HG02973 (cell line): Measurements from ENCODE around the gene VTI1A.

ENCODE experiments used
- ATAC-seq: cut with Tn5 transposase; IDR thresholded peaks from one replicate; pipeline ENCODE4 v1.9.1; 2021; ENCODE audit warnings: moderate library complexity; ENCODE audit not compliant: unreplicated experiment

The VTI1A gene

DNA sequence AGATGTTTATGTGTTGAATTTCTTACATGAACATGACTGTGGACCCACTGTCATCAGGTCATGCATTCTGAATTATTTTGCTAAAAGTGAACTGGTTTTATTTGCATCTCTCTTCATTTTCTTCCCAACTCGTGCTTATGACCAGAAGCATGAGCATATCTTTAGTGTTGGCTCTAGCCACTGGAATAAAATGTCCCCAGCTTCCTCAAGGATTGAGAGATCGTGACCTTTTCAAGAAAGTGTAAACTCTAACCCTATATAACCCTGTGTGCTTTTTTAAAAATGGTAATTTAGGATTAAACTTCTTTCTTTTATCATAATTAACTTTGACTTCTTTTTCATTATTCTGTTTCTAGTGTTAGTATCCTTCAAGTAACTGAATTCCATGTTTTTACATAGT, 55.5 kb downstream of the VTI1A start:
- no peak for ATAC-seq

DNA sequence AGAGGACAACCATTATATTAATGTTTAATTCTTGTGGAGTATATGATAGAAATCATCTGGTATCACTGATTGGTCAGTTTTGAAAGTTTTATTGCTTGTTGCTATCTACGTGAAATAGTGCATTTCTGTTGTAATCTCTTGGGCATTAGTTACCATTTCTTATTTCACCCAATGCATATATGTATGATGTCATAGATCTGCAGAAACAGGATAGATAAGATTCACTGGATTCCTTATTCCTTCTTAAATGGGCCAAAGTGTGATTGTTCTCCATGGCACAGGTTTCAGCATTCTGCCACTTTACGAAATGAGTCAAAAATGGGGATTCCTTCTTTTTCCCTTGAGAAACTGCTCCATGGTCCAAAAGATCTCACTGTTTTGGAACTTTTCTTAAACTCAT, 56.6 kb downstream of the VTI1A start:
- no peak for ATAC-seq

DNA sequence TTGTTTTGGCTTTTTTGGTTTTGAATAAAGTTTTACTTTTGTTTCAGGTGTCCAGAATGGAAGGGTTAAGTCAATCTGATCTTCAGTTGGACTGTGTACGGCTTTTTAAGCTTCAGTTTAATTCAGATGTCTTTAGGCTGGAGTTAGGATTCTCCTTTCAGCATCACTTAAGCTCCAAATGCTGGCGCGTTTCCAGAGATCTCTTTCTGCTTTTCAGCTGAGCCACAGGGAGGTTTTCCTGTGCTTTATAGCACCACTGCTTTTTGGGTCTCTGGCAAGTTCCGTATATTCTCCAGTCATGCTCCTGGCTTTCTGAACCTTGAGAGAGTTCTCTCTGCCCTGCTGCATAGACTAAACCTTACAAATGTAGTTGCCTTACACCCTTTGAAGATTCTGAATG, 60.0 kb downstream of the VTI1A start:
- ATAC-seq: no peak

DNA sequence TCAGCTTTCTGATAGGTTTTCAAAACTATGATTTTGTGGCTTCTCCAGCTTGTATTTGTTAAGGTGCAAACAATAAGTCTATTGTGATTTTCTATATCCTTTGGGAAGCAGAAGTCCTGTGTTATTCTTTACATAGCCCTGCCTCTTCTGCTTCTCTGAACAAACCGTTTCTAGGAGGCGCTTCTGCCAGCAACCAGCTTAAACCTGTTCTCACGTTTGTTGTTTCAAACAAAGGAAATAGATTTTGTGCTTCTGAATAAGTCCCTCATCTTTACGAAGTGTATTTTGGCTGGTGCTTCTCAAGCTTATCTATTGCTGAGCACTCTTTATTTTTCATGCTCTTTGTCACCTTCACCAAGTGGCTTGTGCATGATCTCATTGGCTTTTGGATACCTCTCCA, 61.0 kb downstream of the VTI1A start:
- no peak for ATAC-seq

DNA sequence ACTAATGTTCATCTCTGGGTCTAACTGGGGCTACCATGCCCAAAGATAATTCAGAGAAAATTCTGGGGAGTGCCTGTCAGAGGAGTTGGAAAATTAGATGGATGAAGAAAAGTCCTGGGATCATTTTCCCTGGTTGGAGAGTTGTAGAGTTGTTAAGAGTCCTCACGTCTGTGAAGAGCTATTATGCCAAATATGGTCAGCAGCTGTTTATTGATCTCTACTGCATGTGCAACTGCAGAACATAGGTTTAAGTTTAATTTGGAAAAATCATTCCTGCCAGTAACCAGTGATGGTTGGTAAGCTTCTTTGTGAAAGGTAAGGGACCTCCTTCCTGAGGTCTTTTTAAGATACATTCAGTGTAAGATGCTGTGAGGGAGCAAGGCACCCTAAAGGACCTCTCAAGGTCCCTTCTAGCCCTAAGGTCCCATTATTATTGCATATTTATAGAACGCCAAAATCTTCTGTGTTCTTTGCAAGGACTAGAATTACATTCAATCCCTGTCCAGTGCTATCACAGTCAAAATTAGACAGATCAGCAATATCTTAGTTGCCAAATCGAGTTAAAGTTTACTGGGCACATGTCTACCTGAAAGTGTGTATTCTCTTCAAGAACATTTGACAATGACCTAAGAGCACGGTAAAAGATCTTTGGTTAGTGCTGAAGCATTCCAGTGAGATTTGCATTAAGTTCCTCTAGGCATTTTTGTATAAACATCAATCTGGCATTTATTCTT, 62.7 kb downstream of the VTI1A start:
- no peak for ATAC-seq

DNA sequence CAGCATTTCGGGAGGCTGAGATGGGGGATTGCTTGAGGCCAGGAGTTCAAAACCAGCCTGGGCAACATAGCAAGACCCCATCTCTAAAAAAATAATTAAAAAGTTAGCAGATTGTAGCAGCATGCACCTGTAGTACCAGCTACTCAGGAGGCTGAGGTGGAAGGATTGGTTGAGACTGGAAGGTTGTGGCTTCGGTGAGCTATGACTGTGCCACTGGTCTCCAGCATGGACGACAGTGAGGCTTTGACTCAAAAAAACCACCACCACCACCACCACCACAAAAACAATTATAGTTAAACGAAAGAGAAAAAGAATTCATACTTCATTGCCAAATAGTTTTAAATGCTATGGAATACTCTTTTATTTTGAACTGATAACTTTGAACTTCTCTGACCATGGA, 63.4 kb downstream of the VTI1A start:
- peak; percentile 77 for ATAC-seq

DNA sequence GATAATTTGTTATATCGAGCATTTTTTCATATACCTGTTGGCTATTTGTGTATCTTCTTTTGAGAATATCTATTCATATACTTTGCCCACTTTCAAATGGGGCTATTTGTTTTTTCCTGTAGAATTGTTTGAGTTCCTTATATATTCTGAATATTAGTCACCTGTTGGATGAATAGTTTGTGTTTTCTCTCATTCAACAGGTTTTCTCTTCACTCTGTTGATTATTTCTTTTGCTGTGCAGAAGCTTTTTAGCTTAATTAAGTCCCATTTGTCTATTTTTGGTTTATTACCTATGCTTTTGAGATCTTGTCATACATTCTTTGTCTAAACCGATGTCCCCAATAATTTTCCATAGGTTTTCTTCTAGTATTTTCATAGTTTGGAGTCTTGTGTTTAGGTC, 65.3 kb downstream of the VTI1A start:
- no peak for ATAC-seq

DNA sequence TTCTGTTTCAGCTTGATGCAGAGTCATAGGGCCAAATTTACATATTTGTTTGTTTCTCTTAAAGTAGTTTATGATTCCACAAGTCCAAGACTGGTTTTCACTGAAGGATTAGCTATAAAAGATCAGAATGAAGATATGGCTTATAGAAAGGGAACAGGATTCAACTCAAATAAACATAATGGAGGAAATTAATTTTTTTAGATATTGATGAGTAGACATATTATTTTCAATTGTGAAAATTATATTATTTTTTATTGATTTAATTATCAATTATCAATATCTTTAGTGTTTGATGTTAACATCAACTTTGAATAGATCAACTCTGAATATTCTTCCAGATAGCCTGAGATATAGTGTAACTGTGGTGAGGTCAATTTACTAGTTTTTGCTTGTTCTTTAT, 68.1 kb downstream of the VTI1A start:
- ATAC-seq: no peak

DNA sequence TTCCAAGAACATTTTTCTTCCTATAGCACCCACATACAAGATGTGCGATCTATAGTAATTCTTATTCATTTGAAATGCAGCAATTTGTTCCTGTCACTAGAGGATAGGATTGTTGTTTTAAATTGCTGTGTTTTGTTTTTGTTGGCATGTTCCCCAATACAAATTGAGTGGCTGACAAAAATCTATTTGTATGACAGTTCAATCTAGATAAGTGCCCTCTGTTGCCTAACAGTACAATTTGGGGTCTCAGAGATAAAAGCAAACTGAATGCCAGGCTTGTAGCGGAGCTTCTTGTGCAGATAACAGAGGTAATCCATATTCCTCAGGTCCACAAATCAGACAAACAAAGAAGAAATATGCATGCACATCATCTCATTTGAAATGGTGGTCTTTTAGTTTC, 68.8 kb downstream of the VTI1A start:
- no peak for ATAC-seq

DNA sequence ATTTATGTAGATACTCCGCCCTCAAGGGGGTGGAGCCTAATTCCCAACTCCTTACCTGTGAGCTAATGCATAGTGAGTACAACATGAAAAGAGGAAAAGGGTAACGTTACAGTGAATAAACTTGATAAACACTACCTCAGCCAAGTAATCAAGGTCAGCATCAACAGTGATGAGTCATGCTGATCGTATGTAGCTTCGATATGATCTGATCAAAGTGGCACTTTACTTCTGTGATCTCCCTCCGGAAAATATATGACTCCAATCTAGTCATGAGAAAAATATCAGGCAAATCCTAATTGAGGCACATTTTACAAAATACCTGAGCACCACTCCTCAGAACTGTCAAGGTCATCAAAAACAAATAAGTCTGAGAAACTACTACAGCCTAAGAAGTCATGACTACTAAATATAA, 70.4 kb downstream of the VTI1A start:
- no peak for ATAC-seq

DNA sequence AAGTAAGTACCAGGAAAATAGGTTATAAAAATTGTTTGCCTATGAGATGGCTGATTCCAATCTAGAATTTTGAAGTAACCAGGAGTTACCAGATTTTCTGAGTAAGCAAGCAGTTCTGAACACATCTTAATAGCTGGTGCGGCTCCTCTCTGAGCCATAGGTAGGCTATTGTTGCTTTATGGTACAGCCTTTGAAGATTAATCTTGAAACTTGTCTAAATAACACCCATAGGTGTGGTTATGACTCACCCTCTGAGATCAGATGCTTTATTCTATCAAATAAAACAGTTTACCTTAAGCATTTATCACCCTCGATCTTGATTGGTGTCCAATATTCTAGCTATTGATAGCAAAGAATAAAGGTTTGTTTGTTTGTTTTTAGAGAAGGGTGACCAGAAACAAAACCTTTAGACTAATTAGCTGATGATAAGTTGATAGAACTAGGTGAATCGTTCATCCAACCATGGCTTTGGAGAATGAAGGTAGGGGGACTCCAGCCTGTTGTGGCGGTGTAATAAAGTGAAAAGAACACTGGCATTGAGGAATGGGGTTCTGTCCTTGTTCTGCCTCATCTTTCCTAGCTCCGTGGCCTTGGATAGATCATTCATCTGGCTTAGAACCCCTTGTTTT, 72.2 kb downstream of the VTI1A start:
- peak; percentile 93 for ATAC-seq

DNA sequence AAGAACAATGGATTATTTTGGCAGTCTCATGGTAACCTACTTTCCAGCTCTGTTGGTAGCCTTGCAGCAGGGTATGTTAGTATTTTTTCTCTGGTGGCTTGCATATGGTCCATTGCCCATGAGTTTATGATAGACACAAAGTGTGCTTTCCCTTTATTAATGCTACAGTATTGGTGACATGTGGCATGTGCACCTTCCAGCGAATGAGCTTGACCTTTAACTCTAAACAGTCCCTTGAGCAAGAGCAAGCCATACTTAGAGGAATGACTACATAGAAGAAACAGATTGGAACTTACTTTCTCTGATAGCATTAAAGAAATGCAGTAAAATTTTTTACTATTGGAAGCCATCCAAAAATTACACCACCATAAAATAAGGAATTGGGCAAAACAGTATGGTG, 73.9 kb downstream of the VTI1A start:
- ATAC-seq: no peak

DNA sequence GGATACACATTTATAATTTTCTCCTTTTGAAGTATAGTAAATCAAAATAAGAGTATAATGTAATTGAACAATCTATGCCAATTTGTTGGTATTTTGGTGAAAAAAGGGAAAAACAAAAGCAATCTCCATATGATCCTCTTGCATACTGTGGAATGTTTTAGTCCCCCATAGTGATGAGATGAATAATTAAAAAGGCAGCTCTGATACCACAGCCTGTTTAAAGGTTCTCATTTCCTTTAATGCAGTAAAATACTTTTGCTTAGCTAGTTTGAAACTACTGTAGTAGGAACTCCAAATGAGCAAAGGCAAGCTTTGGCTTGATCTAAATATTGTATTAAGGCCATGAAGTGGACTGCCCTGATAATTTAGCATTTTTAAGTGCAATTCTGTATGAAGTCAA, 77.6 kb downstream of the VTI1A start:
- no peak for ATAC-seq

DNA sequence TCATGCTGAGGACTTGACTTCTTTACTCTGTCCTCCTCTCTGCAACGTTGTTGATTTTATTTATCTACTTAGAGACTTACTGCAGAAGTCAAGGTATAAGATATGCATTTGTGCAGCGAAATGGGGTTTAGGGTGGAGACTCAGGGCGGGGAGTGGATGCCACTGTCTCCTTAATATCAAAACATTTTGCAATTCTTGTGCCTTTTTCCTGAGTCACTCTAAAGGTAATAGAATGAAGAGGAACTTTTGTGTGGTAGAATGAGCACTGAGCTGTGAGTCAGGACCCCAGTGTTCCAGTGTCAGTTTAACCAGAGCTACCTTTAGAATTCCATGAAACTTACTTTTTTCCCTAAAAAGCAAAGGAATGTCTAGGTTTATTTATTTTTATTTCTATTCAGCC, 78.2 kb downstream of the VTI1A start:
- no peak for ATAC-seq

DNA sequence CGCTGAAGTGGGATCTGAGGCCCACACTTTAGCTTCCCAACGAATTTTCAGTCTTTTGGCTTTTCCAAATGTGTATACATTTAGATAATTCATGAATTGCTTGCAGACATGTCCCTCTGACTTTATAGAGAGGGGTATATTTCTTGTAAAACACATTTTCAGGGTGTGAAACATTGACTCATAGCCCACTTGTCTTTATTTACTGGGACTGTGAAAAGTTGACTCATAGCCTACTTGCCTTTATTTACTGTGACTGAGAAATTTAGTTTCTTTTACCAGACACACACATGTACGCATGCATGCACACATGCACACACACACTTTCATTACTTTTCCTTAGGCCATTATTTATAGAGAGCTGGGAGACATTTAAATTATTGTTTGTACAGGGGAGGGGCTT, 79.1 kb downstream of the VTI1A start:
- ATAC-seq: peak; percentile 90

DNA sequence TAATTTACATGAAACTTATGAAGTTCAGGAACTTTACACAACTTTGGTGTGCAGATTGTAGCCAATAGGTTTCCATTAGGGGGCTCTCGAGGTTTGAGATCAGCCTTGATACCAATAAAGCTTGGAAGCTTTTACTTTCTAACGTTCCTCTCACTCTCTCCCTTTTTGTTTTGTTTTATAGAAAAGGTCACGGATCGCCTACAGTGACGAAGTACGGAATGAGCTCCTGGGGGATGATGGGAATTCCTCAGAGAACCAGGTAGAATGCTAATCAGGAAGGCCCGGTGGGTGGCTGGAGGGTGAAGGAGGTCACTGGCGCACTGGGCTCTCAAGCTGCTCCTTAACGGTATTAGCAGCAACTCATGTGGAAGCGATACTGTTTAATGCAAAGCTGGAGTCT, 79.9 kb downstream of the VTI1A start:
- ATAC-seq: no peak

DNA sequence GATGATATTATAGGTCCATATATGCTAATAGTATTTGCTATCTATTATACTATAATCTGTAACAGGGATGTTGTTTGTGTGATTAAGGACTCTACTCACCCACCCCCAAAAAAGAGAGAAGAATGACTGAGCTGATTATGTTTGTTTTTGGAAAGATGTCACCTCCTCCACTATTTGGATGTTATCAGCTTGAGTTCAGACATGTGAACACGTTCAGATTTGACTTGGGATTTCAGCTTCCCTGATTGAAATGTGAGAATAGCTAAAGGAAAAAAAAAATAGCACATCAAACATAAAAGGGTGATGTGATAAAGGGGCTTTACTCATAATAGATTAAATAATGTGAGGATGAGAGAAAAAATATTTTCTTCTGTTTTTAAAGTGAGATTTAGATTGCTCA, 81.2 kb downstream of the VTI1A start:
- no peak for ATAC-seq

DNA sequence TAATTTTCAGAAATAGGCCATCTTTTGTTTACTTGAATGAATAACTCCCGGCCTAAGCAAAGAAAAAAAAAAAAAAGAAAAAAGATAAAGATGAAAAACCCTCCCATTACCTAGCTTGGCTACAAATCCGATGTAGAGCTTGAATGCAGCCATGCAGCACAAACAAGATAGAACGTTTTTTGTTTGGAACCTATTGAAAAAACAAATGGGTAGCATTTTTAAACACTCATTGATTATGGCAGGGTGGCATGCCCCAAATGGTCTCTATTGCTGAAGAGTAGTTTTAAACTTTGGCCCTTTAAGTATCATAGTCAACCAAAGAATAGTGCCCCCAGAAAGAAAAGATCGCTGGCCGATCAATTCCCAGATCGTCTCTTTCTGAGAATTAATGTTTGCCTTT, 84.4 kb downstream of the VTI1A start:
- no peak for ATAC-seq

DNA sequence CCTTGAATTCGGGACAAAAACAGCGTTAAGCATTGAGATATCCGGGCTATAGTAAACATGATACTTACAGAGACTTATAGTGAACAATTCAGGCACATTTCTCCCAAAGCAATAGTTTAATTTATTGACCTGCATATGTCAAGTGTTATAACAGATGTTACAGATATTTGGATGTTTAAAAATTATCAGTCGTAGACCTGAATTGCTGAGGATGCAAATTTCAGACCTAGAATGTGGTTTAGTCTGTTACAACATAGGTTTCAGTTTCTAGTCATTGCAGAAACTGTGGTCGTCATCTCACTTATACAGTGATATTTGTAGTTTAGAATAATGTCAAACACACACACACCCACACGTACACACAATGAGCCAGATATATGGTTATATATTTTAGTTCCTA, 85.2 kb downstream of the VTI1A start:
- ATAC-seq: peak; percentile 97

DNA sequence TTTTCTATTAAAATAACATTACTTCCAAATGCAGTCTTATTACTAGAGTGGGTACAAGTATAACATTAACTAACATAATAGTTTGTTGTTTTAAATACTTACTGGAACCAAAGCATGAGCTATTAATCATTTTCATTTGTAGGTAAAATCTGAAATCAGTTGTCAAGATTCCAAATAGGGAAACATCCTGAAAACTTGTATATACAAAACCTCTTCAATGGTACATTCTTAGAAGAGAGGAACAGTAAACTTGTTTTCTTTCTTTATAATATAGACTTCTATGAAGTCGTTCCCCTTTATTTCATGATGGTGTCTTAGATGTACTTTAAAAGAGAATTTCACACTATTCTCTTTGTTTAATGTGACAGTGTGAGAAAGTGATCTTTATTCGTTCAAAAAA, 85.9 kb downstream of the VTI1A start:
- ATAC-seq: no peak

DNA sequence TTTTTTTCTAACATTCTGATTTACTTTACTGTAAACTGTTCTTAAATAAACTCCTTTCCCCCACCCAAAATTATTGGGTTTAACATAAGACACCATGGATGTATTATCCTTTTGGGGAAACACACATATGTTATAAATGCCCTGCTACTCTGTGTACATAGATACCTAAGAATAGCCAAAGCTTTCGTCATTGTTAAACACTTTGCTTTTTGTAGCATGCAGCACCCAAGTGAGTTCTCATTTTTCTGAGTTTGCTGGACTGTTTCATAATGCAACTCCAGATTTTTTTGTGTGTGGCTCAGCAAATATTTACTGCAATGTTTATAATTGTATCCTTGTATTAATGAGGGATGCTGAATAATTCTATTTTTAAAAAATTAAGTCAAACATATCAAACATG, 86.9 kb downstream of the VTI1A start:
- no peak for ATAC-seq

DNA sequence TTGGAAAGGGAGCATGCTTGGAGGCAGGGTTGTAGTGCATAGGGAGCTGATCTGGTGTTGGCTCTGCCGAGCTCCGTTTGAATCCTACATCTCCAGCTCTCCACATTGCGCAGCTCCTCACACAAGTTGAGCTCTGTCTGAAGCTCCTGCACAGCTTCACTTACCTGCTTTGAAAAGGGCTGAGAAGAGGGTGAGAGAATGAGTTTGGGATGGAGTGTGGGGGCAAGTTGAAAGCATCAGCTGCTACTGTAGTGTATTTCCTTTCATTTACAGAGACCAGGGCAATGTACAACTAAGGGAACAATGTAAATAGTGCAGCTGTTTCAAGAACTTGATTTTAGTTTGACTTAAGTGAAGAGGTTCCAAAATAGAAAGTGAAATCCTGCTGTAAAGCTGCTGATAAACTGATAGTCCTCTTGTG, 88.5 kb downstream of the VTI1A start:
- ATAC-seq: no peak

DNA sequence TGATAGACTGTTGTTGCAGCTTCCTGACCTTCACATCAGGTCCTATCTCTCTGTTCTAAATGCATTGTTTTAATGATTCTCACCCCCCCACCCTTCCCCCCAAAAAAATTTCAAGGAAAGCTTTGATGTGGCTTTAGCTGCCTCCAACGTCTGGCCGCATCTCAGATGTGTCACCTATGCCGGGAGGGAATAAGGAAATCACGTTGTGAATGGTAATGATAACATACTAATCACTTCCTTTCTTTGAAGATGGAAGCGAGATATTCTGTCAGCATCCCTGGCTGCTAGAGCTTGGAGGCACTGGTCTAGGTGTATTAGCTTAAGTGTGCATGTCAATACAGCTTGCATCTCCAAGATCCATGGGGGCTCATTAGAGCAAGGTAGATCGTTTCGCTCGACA, 89.6 kb downstream of the VTI1A start:
- no peak for ATAC-seq
